K562 (cell line): ENCODE results near the gene DNAJB12. TPM values are rescaled to one million over a fixed set of nuclear protein-coding genes. Genes with fewer than 3 reads are reported as not detected.
A peak's percentile ranks its signal among the peaks of the same experiment; 100 is the strongest.

ENCODE experiments used
- FIP1L1 ChIP-seq: fragments of 200-400 bp; formaldehyde crosslinking; IDR thresholded peaks from 2 replicates; pipeline ENCODE4 v1.6.1; 2018; ENCODE audit warnings: mild to moderate bottlenecking, low read depth, low read length; ENCODE audit not compliant: poor library complexity, severe bottlenecking
- HDAC2 ChIP-seq: fragments of 450-650 bp; IDR thresholded peaks from 2 replicates; pipeline ENCODE4 v1.6.1; 2016; ENCODE audit warnings: mild to moderate bottlenecking
- MECOM ChIP-seq: fragments of 250-450 bp; sonication (Bioruptor Pico); IDR thresholded peaks from 2 replicates; pipeline ENCODE4 v1.8.0; 2022; ENCODE audit warnings: inconsistent platforms
- MTA1 ChIP-seq: fragments of 450-650 bp; IDR thresholded peaks from 2 replicates; pipeline ENCODE4 v1.6.1; 2017; ENCODE audit warnings: borderline replicate concordance
- MYNN ChIP-seq, 2 experiments: sonication (generic); formaldehyde crosslinking in 1 of 2; IDR thresholded peaks; 2 replicates each; pipeline versions ENCODE4 v1.5.0 to v1.6.1; 2016 to 2020; ENCODE audit warnings: antibody characterized with exemption in 1 of 2, missing genetic modification reagents in 1 of 2
- NCOA4 ChIP-seq: fragments of 450-650 bp; IDR thresholded peaks from 2 replicates; pipeline ENCODE4 v1.6.1; 2018; ENCODE audit warnings: mild to moderate bottlenecking; ENCODE audit not compliant: partially characterized antibody
- NUFIP1 ChIP-seq: fragments of 450-650 bp; IDR thresholded peaks from 2 replicates; pipeline ENCODE4 v1.6.1; 2018; ENCODE audit not compliant: partially characterized antibody
- SRSF9 ChIP-seq: fragments of 200-400 bp; formaldehyde crosslinking; IDR thresholded peaks from 2 replicates; pipeline ENCODE4 v1.6.1; 2017; ENCODE audit warnings: low read depth, low read length, borderline replicate concordance
- YY1 ChIP-seq, 3 experiments: IDR thresholded peaks; 2 replicates each; pipeline ENCODE4 v1.6.1; 2011; ENCODE audit warnings: low read length in 2 of 3, mild to moderate bottlenecking in 2 of 3, moderate library complexity in 2 of 3, borderline replicate concordance in 1 of 3, control low read depth in 1 of 3, low read depth in 1 of 3; ENCODE audit not compliant: insufficient read depth in 3 of 3, insufficient replicate concordance in 2 of 3, control insufficient read depth in 1 of 3, insufficient read length in 1 of 3; ENCODE audit errors: extremely low read depth in 1 of 3
- ZNF124 ChIP-seq: sonication (generic); formaldehyde crosslinking; IDR thresholded peaks from 2 replicates; pipeline ENCODE4 v1.8.1; 2022; ENCODE audit warnings: missing genetic modification reagents
- ZNF695 ChIP-seq: fragments of 450-650 bp; formaldehyde crosslinking; IDR thresholded peaks from 2 replicates; pipeline ENCODE4 v1.4.0; 2020; ENCODE audit warnings: mild to moderate bottlenecking, moderate library complexity
- polyA plus RNA-seq, 8 experiments: library from polyadenylated mRNA; depleted of rRNA in 4 of 8; stranded (reverse) in 5 of 8; unstranded in 3 of 8; fragments of >200 nt; fragmentation: Nextera tagmentation in 2 of 8; fragmentation: Illumina TruSeq in 1 of 8; extraction: Ambion mirVana in 2 of 8; extraction: Trizol in 1 of 8; gene quantifications; 2 replicates each; pipeline versions ENCODE4 v1.2.1 to v1.2.3, GENCODE V29; 2011 to 2014; ENCODE audit warnings: inconsistent platforms in 1 of 8, missing spikeins in 1 of 8
- total RNA-seq, 7 experiments: library from RNA; depleted of rRNA in 6 of 7; stranded (reverse); fragments of >200 nt in 6 of 7; fragmentation: Illumina TruSeq in 2 of 7; extraction: Trizol in 2 of 7; gene quantifications; 2 replicates each; pipeline versions ENCODE4 v1.2.1 to v1.2.3, GENCODE V29; 2011 to 2021; ENCODE audit warnings: low replicate concordance in 1 of 7
- TF ChIP-seq, protein P1 (sequence below): fragments of 450-650 bp; formaldehyde crosslinking; IDR thresholded peaks from 2 replicates; pipeline ENCODE4 v1.4.0; 2020; ENCODE audit warnings: mild to moderate bottlenecking, mixed read lengths
- TF ChIP-seq, protein P2 (sequence below): fragments of 250-450 bp; sonication (Bioruptor Pico); IDR thresholded peaks from 2 replicates; pipeline ENCODE4 v1.5.0; 2021
- TF ChIP-seq, protein P3 (sequence below): fragments of 450-650 bp; conservative IDR thresholded peaks from 2 replicates; pipeline ENCODE4 v1.6.1; 2016; ENCODE audit warnings: missing genetic modification characterization, low read depth, mild to moderate bottlenecking, missing compliant biosample characterization, moderate library complexity

The DNAJB12 gene
- total and polyA plus RNA-seq, 9 of the 15 experiments (the other 6 are each of a cell fraction or from before 2014, with no cell fraction given), result 3.5 to 31.5 (median 20.3) TPM

DNA sequence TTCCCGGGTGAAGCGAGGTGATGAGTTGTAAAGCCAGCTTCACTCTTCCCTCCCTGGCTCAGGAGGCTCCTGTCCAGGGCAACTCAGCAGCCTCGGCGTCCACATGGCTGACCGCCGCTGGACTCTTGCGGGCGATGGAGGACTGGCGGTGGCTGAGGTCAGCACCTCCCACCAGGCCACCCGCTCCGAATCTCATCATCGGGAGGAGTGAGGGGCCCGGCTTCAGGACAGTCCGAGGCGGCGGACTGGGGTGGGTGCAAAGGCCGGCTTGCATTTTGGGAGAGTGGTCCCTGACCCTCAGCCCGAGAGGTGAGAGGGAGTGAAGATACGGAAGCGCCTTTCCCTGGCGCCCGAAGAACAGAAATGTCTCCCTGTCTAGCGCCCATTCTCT is 759 bp downstream of the DNAJB12 start (continued):
- peak in 1 of 3 experiments; percentile 21 for TF ChIP-seq YY1 (IDR thresholded peaks at IDR 0.05; ENCODE audit: borderline replicate concordance in 1 of 3, control insufficient read depth in 1 of 3, extremely low read depth in 1 of 3, insufficient read depth in 3 of 3, insufficient read length in 1 of 3, insufficient replicate concordance in 2 of 3, low read depth in 1 of 3, low read length in 2 of 3)
- no peak for TF ChIP-seq NUFIP1
- TF ChIP-seq ZNF124 (CRISPR knock-in tag), result no peak
- TF ChIP-seq, protein P1, sequence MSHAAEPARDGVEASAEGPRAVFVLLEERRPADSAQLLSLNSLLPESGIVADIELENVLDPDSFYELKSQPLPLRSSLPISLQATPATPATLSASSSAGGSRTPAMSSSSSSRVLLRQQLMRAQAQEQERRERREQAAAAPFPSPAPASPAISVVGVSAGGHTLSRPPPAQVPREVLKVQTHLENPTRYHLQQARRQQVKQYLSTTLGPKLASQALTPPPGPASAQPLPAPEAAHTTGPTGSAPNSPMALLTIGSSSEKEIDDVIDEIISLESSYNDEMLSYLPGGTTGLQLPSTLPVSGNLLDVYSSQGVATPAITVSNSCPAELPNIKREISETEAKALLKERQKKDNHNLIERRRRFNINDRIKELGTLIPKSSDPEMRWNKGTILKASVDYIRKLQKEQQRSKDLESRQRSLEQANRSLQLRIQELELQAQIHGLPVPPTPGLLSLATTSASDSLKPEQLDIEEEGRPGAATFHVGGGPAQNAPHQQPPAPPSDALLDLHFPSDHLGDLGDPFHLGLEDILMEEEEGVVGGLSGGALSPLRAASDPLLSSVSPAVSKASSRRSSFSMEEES (CRISPR knock-in tag), result no peak
- no peak for TF ChIP-seq MTA1
- TF ChIP-seq MYNN (IDR thresholded peaks at IDR 0.05), result no peak
- no peak for TF ChIP-seq MYNN (CRISPR knock-in tag; IDR thresholded peaks at IDR 0.05)
- TF ChIP-seq, protein P2, sequence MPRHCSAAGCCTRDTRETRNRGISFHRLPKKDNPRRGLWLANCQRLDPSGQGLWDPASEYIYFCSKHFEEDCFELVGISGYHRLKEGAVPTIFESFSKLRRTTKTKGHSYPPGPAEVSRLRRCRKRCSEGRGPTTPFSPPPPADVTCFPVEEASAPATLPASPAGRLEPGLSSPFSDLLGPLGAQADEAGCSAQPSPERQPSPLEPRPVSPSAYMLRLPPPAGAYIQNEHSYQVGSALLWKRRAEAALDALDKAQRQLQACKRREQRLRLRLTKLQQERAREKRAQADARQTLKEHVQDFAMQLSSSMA (CRISPR knock-in tag), result no peak
- no peak for TF ChIP-seq NCOA4
- TF ChIP-seq, protein P3, sequence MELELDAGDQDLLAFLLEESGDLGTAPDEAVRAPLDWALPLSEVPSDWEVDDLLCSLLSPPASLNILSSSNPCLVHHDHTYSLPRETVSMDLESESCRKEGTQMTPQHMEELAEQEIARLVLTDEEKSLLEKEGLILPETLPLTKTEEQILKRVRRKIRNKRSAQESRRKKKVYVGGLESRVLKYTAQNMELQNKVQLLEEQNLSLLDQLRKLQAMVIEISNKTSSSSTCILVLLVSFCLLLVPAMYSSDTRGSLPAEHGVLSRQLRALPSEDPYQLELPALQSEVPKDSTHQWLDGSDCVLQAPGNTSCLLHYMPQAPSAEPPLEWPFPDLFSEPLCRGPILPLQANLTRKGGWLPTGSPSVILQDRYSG (tag), result no peak
- TF ChIP-seq SRSF9, result no peak
- TF ChIP-seq MECOM (CRISPR knock-in tag), result no peak
- TF ChIP-seq ZNF695 (CRISPR knock-in tag), result no peak
- TF ChIP-seq FIP1L1, result no peak
- peak; percentile 46; the same call in 1 of the 2 replicates for TF ChIP-seq HDAC2
